ENCODE data around the gene EIF4G1. TPM values are rescaled to one million over a fixed set of nuclear protein-coding genes. Genes with fewer than 3 reads are reported as not detected.

EIF4G1 gene
- total and polyA plus RNA-seq, 2 donors (not counting 3 experiments of a cell fraction or from before 2014, with no cell fraction given): 355 to 532 TPM

- Histone ChIP-seq H4K20me1 (replicated peaks; ENCODE audit: control insufficient read depth, extremely low read depth, insufficient read depth, low read length) (no peaks in the 10 kb centered on the region), H3K27ac (ENCODE audit: insufficient read depth, low read depth, low read length) (no peak overlapping the region), H3K27me3 (ENCODE audit: control insufficient read depth in 2 of 2, insufficient read depth in 2 of 2, low read length in 2 of 2) (peaks cover 0 to 3% of the 10 kb centered on the region in 2 experiments), H3K9ac (replicated peaks; ENCODE audit: extremely low read depth, insufficient read depth, low read length) (no peak overlapping the region), H3K9me1 (replicated peaks; ENCODE audit: control insufficient read depth, extremely low read depth, insufficient read depth, low read length) (no peaks in the 10 kb centered on the region), H3K79me2 (ENCODE audit: control insufficient read depth, insufficient read depth, low read length) (peaks cover 17% of the 10 kb centered on the region), H3K4me1 (ENCODE audit: control insufficient read depth, extremely low read depth, insufficient read depth, low read length) (peaks cover 12% of the 10 kb centered on the region), H3K9me3 (replicated peaks; ENCODE audit: control insufficient read depth, insufficient read depth, low read length) (no peaks in the 10 kb centered on the region), H3K36me3 (ENCODE audit: control insufficient read depth in 2 of 2, extremely low read depth in 1 of 2, insufficient read depth in 2 of 2, low read length in 2 of 2) (no peaks in the 10 kb centered on the region), H2AFZ (ENCODE audit: low read depth, low read length) (no peak overlapping the region), H3K4me2 (ENCODE audit: insufficient read depth, low read length) (no peak overlapping the region), H3K4me3 (replicated peaks in 1 of 3; ENCODE audit: insufficient read depth in 1 of 3, low read depth in 1 of 3, low read length in 3 of 3) (no peak overlapping the region)
- BruUV-seq (replicated peaks): no TSS peak
- ChIA-PET CTCF (interaction anchor here (1.0 to 2.1 kb wide), 4 partner anchors 10 to 398 kb away, joined by 3 to 6 read pairs (median 4); partner anchors contain the start of gene EEF1AKMT4), POLR2A (interaction anchor here (0.7 kb wide), 1 partner anchor 120 kb away, joined by 4 read pairs; no protein-coding TSS in a partner anchor)
- intact Hi-C loops (cut with micrococcal nuclease): no loop called here
- FAIRE-seq (no peak), DNase-seq (ENCODE audit: low read depth, low spot score) (no peak)
- TF ChIP-seq MAX (IDR thresholded peaks at IDR 0.05; ENCODE audit: insufficient read depth, insufficient read length) (no peak), MYC (IDR thresholded peaks at IDR 0.05; ENCODE audit: low read depth, low read length) (no peak), GATA2 (IDR thresholded peaks at IDR 0.05; ENCODE audit: insufficient read depth, insufficient read length, low read depth, low read length) (no peak), POLR2A (IDR thresholded peaks at IDR 0.05; ENCODE audit: low read depth, low read length) (no peak), FOS (IDR thresholded peaks at IDR 0.05; ENCODE audit: borderline replicate concordance, insufficient read depth, low read length) (no peak), EZH2 (IDR thresholded peaks at IDR 0.05; ENCODE audit: borderline replicate concordance, low read depth, low read length, severe bottlenecking) (no peak), JUN (IDR thresholded peaks at IDR 0.05; ENCODE audit: borderline replicate concordance, insufficient read depth, insufficient read length, low read depth) (no peak), CTCF (IDR thresholded peaks at IDR 0.05; ENCODE audit: extremely low read depth in 1 of 2, insufficient read depth in 1 of 2, low read depth in 1 of 2, low read length in 2 of 2) (no peak), POLR2AphosphoS5 (IDR thresholded peaks at IDR 0.05; ENCODE audit: insufficient read depth, low read depth, low read length) (no peak)
- dilution Hi-C loops (cut with MboI; ENCODE audit: extremely low pct_ligation_motif_present, low sequenced_read_pairs): no loop called here
Measured at GRCh38 chr3:184295771-184296170, 18.6 kb upstream of the EIF4G1 start.
